ENCODE results near the gene COL23A1.

DNA sequence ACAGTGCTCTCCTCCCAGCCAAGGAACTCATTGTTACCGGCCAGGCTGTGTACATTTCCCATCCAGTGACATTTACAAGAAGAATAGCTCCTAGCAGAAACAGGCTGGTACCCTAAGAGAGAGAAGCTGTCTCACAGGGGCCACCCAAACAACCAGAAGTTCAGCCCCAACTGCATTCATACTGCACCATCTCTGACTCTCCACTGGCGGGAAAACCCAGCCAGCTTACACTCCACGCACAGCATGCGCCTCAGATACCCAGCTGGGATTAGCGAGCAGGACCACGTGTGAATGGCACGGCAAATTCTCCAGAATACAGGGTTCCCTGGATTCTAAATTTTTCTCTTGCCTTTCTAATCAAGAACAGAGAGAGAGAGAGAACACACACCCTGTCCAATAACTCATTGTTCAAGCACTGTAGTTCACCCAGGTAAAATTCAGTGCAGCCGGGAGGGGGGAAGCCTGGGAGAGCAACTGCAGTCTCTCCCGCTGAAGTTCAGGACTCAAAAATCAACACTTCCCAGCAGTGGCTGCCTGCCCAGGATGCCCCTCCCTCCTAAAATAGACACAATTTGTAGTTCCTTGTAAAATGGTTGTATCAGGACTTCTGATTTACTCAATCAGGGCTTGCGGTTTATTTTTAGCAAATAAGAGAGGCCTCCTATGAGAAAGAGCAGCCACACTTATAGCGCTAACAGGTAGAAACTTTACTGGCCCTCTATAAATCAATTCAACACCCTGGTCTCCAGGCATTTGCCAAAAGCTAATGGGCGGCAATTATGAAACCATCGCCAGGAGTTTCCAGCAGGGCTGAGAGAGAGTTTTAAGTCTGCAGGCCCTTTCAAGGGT lies 2.2 kb downstream of the COL23A1 start:
- TF ChIP-seq, protein P1, sequence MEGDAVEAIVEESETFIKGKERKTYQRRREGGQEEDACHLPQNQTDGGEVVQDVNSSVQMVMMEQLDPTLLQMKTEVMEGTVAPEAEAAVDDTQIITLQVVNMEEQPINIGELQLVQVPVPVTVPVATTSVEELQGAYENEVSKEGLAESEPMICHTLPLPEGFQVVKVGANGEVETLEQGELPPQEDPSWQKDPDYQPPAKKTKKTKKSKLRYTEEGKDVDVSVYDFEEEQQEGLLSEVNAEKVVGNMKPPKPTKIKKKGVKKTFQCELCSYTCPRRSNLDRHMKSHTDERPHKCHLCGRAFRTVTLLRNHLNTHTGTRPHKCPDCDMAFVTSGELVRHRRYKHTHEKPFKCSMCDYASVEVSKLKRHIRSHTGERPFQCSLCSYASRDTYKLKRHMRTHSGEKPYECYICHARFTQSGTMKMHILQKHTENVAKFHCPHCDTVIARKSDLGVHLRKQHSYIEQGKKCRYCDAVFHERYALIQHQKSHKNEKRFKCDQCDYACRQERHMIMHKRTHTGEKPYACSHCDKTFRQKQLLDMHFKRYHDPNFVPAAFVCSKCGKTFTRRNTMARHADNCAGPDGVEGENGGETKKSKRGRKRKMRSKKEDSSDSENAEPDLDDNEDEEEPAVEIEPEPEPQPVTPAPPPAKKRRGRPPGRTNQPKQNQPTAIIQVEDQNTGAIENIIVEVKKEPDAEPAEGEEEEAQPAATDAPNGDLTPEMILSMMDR (IDR thresholded peaks at IDR 0.05; ENCODE audit: control extremely low read depth in 1 of 3, insufficient read depth in 1 of 3, low read depth in 1 of 3, low read length in 3 of 3) = no peak
- TF ChIP-seq, protein P2, sequence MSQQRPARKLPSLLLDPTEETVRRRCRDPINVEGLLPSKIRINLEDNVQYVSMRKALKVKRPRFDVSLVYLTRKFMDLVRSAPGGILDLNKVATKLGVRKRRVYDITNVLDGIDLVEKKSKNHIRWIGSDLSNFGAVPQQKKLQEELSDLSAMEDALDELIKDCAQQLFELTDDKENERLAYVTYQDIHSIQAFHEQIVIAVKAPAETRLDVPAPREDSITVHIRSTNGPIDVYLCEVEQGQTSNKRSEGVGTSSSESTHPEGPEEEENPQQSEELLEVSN (IDR thresholded peaks at IDR 0.05) = peak; percentile 92
- TF ChIP-seq RFX5 (IDR thresholded peaks at IDR 0.05; ENCODE audit: borderline replicate concordance, low read depth, low read length) (no peak), POLR2A (IDR thresholded peaks at IDR 0.05; ENCODE audit: control extremely low read depth in 1 of 2, low read depth in 2 of 2, low read length in 2 of 2) (no peak), CBX8 (IDR thresholded peaks at IDR 0.05; ENCODE audit: borderline replicate concordance, low read depth, low read length) (no peak), SUZ12 (IDR thresholded peaks at IDR 0.05; ENCODE audit: low read length) (no peak), EP300 (IDR thresholded peaks at IDR 0.05; ENCODE audit: borderline replicate concordance in 1 of 2, low read depth in 2 of 2, low read length in 2 of 2) (no peak), SP1 (IDR thresholded peaks at IDR 0.05; ENCODE audit: low read depth, low read length) (no peak), CHD2 (IDR thresholded peaks at IDR 0.05; ENCODE audit: low read length) (no peak)

All from H1 (cell line).